Kidney tubule cell (primary cell): Measurements from ENCODE around the gene OPTN.
"Not testable (repeated sequence)": the region's sequence is repeated elsewhere in the genome, so short reads cannot be mapped to it uniquely, and the experiment has no call there.

Source experiments
- DNase-seq: peaks from one replicate; pipeline ENCODE4 v3.0.0-alpha.2; 2018; ENCODE audit warnings: low spot score

Gene OPTN

DNA sequence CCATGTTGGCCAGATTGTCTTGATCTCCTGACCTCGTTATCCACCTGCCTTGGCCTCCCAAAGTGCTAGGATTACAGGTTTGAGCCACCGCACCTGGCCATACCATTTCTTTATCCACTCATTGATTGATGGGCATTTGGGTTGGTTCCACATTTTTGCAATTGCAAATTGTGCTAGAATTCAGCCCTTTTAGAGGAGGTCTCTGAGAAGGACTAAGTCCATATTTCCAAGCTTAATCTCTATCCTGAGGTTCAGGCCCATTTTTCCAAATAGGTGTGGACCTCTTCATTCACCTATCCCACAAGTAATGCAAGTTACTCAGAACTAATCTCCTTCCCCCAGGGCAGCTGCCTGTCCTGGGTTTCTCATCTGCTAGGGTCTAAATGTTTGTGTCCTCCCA, 9.7 kb upstream of the OPTN start:
- no peak for DNase-seq

- no peak for DNase-seq
Measured at GRCh38 chr10:13091801-13092200, 8.2 kb upstream of the OPTN start.

GRCh38 chr10:13092291-13093102, 7.5 kb upstream of the OPTN start:
- DNase-seq, result no peak

- DNase-seq, result not testable (repeated sequence)
Measured at GRCh38 chr10:13094082-13094481, 5.9 kb upstream of the OPTN start.

- no peak for DNase-seq
Measured at GRCh38 chr10:13095094-13095493, 4.9 kb upstream of the OPTN start.

GRCh38 chr10:13095929-13096328, 4.0 kb upstream of the OPTN start:
- DNase-seq, result no peak

GRCh38 chr10:13099144-13099665, 758 bp upstream of the OPTN start:
- peak; percentile 66 for DNase-seq

GRCh38 chr10:13100349-13101294, 659 bp downstream of the OPTN start:
- peak; percentile 52 for DNase-seq

DNA sequence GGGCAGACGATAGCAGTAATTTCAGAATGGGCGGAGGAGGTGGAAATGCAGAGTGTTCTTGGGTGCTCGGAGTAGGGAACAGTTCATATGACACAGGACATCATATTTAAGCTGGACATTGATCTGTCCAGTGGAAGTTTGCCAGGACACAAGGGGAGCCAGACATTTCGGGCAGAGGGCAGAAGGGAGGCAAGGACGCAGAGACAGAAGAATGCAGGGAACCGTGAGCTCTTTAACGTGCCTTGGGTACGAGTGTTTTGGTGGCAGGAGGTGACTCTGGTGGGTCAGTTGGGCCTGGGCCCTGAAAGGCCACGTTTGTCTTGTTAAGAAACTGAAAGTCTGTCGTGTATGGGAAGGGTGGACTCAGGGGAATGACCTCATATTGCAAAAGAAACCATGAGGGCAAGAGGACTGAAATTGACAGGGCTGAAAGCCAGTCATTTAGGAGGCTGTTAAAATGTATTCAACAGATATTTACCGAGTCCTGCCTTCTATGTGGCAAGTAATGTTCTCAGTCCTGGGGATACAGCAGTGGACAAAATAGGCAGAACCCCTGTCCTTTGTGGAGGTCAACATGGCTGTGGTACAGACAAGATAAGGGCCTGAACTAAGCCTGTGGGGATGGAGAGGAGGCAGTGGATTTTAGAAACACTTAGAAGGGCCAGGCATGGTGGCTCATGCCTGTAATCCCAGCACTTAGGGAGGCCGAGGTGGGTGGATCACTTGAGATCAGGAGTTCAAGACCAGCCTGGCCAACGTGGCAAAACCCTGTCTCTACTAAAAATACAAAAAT, 2.2 kb downstream of the OPTN start:
- peak; percentile 33 for DNase-seq

GRCh38 chr10:13103554-13103953, 3.6 kb downstream of the OPTN start:
- DNase-seq, result no peak

GRCh38 chr10:13104697-13105096, 4.7 kb downstream of the OPTN start:
- DNase-seq, result no peak

DNA sequence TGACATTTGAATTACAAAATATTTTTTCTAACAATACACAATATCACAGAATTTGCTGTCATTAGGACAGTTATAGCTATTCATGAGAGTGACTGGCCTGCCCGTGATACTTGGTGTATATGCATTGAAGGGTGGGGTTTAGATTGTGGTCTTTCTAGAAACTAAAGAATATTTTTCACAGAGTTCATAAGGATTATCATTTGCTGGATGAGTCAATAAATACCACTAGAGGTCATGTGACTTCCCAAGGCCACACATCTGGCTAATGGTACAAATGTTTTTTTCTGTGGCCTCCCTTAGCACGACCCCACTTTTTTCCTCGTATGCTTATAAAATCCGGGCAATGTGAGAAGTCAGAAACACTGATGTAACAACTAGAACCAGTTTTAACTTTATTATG, 5.2 kb downstream of the OPTN start:
- DNase-seq, result no peak

GRCh38 chr10:13106387-13107045, 6.6 kb downstream of the OPTN start:
- DNase-seq, result no peak

GRCh38 chr10:13110908-13111307, 10.9 kb downstream of the OPTN start:
- DNase-seq, result no peak

GRCh38 chr10:13113544-13113943, 13.6 kb downstream of the OPTN start:
- no peak for DNase-seq

GRCh38 chr10:13115832-13116803, 16.2 kb downstream of the OPTN start:
- DNase-seq, result no peak

- DNase-seq, result no peak
Measured at GRCh38 chr10:13117841-13118783, 18.1 kb downstream of the OPTN start.

- no peak for DNase-seq
Measured at GRCh38 chr10:13118784-13119410, 18.9 kb downstream of the OPTN start.
